HepG2 (cell line): Measurements from ENCODE around the gene TGM1. TPM values are rescaled to one million over a fixed set of nuclear protein-coding genes. Genes with fewer than 3 reads are reported as not detected.

Experiments used
- CCDC6 ChIP-seq: sonication (generic); formaldehyde crosslinking; IDR thresholded peaks from 2 replicates; pipeline ENCODE4 v1.8.1; 2022; ENCODE audit warnings: mild to moderate bottlenecking, missing genetic modification reagents, moderate library complexity
- GFI1 ChIP-seq: sonication (generic); formaldehyde crosslinking; IDR thresholded peaks from 2 replicates; pipeline ENCODE4 v1.5.0; 2020; ENCODE audit warnings: missing genetic modification reagents, mild to moderate bottlenecking, borderline replicate concordance
- HOXA7 ChIP-seq: sonication (generic); formaldehyde crosslinking; IDR thresholded peaks from 2 replicates; pipeline ENCODE4 v1.8.1; 2022; ENCODE audit warnings: mild to moderate bottlenecking, missing genetic modification reagents, moderate library complexity
- KAT7 ChIP-seq: IDR thresholded peaks from 2 replicates; pipeline ENCODE4 v1.6.1; 2018; ENCODE audit warnings: borderline replicate concordance, missing compliant biosample characterization
- KAT8 ChIP-seq: IDR thresholded peaks from 2 replicates; pipeline ENCODE4 v1.6.1; 2016; ENCODE audit warnings: missing genetic modification reagents, missing compliant biosample characterization
- MAF1 ChIP-seq: sonication (generic); formaldehyde crosslinking; IDR thresholded peaks from 2 replicates; pipeline ENCODE4 v1.5.0; 2020; ENCODE audit warnings: missing genetic modification reagents, borderline replicate concordance
- MEIS1 ChIP-seq: sonication (generic); formaldehyde crosslinking; IDR thresholded peaks from 2 replicates; pipeline ENCODE4 v1.9.0; 2021; ENCODE audit warnings: mild to moderate bottlenecking, missing genetic modification reagents, moderate library complexity, borderline replicate concordance
- PITX1 ChIP-seq: sonication (generic); formaldehyde crosslinking; IDR thresholded peaks from 2 replicates; pipeline ENCODE4 v1.5.1; 2020; ENCODE audit warnings: mild to moderate bottlenecking, missing genetic modification reagents
- SOX6 ChIP-seq, 2 experiments: fragments of 450-650 bp in 1 of 2; sonication (generic) in 1 of 2; formaldehyde crosslinking in 1 of 2; IDR thresholded peaks; 2 replicates each; pipeline versions ENCODE4 v1.4.0 to v1.6.1; 2017 to 2020; ENCODE audit warnings: antibody characterized with exemption in 1 of 2, mild to moderate bottlenecking in 1 of 2, missing genetic modification reagents in 1 of 2
- SUZ12 ChIP-seq: fragments of 150-350 bp; IDR thresholded peaks from 2 replicates; pipeline ENCODE4 v1.6.1; 2014; ENCODE audit warnings: low read depth, low read length
- TCF7L2 ChIP-seq: IDR thresholded peaks from 2 replicates; pipeline ENCODE4 v1.6.1; 2011; ENCODE audit warnings: mild to moderate bottlenecking, low read depth, low read length, moderate library complexity
- TP53 ChIP-seq: sonication (generic); formaldehyde crosslinking; conservative IDR thresholded peaks from 2 replicates; pipeline ENCODE4 v1.4.0; 2020; ENCODE audit warnings: missing genetic modification reagents
- ZNF3 ChIP-seq: IDR thresholded peaks from 2 replicates; pipeline ENCODE4 v1.7.0; 2017; ENCODE audit warnings: inconsistent platforms
- ZNF333 ChIP-seq: sonication (generic); formaldehyde crosslinking; IDR thresholded peaks from 2 replicates; pipeline ENCODE4 v1.4.0; 2020; ENCODE audit warnings: mild to moderate bottlenecking, missing genetic modification reagents, borderline replicate concordance
- ZNF34 ChIP-seq: sonication (generic); formaldehyde crosslinking; IDR thresholded peaks from 2 replicates; pipeline ENCODE4 v1.4.0; 2020; ENCODE audit warnings: mild to moderate bottlenecking, missing genetic modification reagents, borderline replicate concordance
- ZNF720 ChIP-seq: sonication (generic); formaldehyde crosslinking; IDR thresholded peaks from 2 replicates; pipeline ENCODE4 v1.4.0; 2020; ENCODE audit warnings: missing genetic modification reagents
- ZNF737 ChIP-seq: sonication (generic); formaldehyde crosslinking; IDR thresholded peaks from 2 replicates; pipeline ENCODE4 v1.5.0; 2020; ENCODE audit warnings: missing genetic modification reagents, mild to moderate bottlenecking, borderline replicate concordance
- polyA plus RNA-seq, 8 experiments: library from polyadenylated mRNA; depleted of rRNA in 3 of 8; stranded (reverse) in 7 of 8; unstranded in 1 of 8; fragments of >200 nt; fragmentation: Illumina TruSeq in 4 of 8; extraction: Trizol in 4 of 8; gene quantifications; 2 replicates each; pipeline versions ENCODE4 v1.2.1 to v1.2.3, GENCODE V29; 2011 to 2016; ENCODE audit warnings: low read depth in 4 of 8, missing spikeins in 1 of 8, mixed read lengths in 1 of 8; ENCODE audit not compliant: insufficient read depth in 1 of 8
- total RNA-seq, 5 experiments: library from RNA; depleted of rRNA; stranded (reverse); fragments of >200 nt; fragmentation: Illumina TruSeq; extraction: Trizol; gene quantifications; 2 replicates each; pipeline ENCODE4 v1.2.3, GENCODE V29; 2016; ENCODE audit warnings: low read depth in 1 of 5
- TF ChIP-seq, protein P1 (sequence below): sonication (generic); formaldehyde crosslinking; conservative IDR thresholded peaks from 2 replicates; pipeline ENCODE4 v1.4.0; 2020; ENCODE audit warnings: missing genetic modification reagents
- TF ChIP-seq, protein P2 (sequence below): sonication (generic); formaldehyde crosslinking; IDR thresholded peaks from 2 replicates; pipeline ENCODE4 v1.8.0; 2022; ENCODE audit warnings: mild to moderate bottlenecking, missing genetic modification reagents, moderate library complexity
- TF ChIP-seq, protein P3 (sequence below): sonication (generic); formaldehyde crosslinking; IDR thresholded peaks from 2 replicates; pipeline ENCODE4 v1.5.0; 2020; ENCODE audit warnings: missing genetic modification reagents
- TF ChIP-seq, protein P4 (sequence below): sonication (generic); IDR thresholded peaks from 2 replicates; pipeline ENCODE4 v1.6.1; 2016; ENCODE audit warnings: low read depth, borderline replicate concordance

TGM1 gene
- total and polyA plus RNA-seq, 2 of the 13 experiments (the other 11 are each of a cell fraction or from before 2014, with no cell fraction given) = 3.2 to 10.6 TPM

DNA sequence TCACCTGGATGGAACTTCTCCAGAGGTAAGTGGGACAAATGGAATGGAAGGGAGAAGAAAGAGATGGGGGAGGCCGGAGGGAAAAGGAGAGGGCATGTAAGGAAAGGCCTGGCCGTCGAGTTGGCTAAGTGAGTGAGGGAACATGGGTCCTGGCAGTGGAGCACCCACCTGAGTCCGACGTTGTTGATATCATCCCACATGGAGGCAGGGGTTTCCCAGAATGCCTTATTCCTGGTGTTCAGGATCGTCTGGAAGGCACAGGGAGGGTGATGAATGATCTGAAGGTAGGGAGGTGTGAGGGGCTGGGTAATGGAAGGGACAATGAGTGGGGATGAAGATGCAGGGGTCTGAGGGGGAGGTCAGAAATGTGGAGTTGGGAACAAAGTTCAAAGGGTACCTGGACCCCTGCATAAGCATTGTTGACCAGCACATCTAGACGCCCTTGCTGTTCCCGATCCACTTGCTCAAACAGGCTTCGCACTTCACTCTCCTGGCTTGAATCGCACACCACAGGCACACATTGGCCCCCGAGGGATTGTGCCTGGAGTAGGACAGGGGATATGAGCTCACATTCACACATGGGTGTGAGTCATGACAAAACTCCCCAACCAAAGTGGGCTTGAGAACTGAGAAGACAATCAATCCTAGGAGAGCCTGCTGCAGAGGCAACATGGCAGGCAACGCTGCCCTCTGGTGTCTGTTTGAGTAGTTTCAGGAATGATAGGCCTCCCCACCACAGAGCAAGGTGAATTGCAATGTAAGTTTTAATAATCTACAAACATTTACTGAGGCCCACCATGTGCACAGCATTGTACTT is 33.6 kb upstream of the TGM1 start (continued):
- TF ChIP-seq PITX1 (CRISPR knock-in tag) (peak; percentile 43), MAF1 (CRISPR knock-in tag) (no peak), MEIS1 (CRISPR knock-in tag) (0 out of 2 replicates have a peak, but pooled peaks have one; percentile 23), TCF7L2 (no peak), CCDC6 (no peak), SUZ12 (no peak), KAT7 (CRISPR knock-in tag) (peak; percentile 89), HOXA7 (0 out of 2 replicates have a peak, but pooled peaks have one; percentile 45), ZNF720 (CRISPR knock-in tag) (no peak), GFI1 (no peak), KAT8 (peak; percentile 70; the same call in 1 of the 2 replicates), TP53 (no peak), SOX6 (IDR thresholded peaks at IDR 0.05) (no peak), SOX6 (CRISPR knock-in tag; IDR thresholded peaks at IDR 0.05) (no peak), ZNF3 (CRISPR knock-in tag) (no peak), ZNF34 (CRISPR knock-in tag) (no peak; the same call in 1 of the 2 replicates), ZNF333 (CRISPR knock-in tag) (no peak), ZNF737 (peak; percentile 64; the same call in 1 of the 2 replicates)
- TF ChIP-seq, protein P1, sequence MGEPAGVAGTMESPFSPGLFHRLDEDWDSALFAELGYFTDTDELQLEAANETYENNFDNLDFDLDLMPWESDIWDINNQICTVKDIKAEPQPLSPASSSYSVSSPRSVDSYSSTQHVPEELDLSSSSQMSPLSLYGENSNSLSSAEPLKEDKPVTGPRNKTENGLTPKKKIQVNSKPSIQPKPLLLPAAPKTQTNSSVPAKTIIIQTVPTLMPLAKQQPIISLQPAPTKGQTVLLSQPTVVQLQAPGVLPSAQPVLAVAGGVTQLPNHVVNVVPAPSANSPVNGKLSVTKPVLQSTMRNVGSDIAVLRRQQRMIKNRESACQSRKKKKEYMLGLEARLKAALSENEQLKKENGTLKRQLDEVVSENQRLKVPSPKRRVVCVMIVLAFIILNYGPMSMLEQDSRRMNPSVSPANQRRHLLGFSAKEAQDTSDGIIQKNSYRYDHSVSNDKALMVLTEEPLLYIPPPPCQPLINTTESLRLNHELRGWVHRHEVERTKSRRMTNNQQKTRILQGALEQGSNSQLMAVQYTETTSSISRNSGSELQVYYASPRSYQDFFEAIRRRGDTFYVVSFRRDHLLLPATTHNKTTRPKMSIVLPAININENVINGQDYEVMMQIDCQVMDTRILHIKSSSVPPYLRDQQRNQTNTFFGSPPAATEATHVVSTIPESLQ (CRISPR knock-in tag) = 0 out of 2 replicates have a peak, but pooled peaks have one; percentile 77
- TF ChIP-seq, protein P2, sequence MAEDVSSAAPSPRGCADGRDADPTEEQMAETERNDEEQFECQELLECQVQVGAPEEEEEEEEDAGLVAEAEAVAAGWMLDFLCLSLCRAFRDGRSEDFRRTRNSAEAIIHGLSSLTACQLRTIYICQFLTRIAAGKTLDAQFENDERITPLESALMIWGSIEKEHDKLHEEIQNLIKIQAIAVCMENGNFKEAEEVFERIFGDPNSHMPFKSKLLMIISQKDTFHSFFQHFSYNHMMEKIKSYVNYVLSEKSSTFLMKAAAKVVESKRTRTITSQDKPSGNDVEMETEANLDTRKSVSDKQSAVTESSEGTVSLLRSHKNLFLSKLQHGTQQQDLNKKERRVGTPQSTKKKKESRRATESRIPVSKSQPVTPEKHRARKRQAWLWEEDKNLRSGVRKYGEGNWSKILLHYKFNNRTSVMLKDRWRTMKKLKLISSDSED (CRISPR knock-in tag) = no peak
- TF ChIP-seq, protein P3, sequence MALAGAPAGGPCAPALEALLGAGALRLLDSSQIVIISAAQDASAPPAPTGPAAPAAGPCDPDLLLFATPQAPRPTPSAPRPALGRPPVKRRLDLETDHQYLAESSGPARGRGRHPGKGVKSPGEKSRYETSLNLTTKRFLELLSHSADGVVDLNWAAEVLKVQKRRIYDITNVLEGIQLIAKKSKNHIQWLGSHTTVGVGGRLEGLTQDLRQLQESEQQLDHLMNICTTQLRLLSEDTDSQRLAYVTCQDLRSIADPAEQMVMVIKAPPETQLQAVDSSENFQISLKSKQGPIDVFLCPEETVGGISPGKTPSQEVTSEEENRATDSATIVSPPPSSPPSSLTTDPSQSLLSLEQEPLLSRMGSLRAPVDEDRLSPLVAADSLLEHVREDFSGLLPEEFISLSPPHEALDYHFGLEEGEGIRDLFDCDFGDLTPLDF = no peak
- TF ChIP-seq, protein P4, sequence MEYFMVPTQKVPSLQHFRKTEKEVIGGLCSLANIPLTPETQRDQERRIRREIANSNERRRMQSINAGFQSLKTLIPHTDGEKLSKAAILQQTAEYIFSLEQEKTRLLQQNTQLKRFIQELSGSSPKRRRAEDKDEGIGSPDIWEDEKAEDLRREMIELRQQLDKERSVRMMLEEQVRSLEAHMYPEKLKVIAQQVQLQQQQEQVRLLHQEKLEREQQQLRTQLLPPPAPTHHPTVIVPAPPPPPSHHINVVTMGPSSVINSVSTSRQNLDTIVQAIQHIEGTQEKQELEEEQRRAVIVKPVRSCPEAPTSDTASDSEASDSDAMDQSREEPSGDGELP = no peak
